ENCODE measurements around the gene FZR1. TPM values are rescaled to one million over a fixed set of nuclear protein-coding genes. Genes with fewer than 3 reads are reported as not detected.

The FZR1 gene
- total RNA-seq, 1 experiment from 2014 or later: 51.4 TPM

GRCh38 chr19:3497757-3498520 is 8.2 kb upstream of the FZR1 start:
- no peaks in the 10 kb centered on the region for H3K4me1 ChIP-seq (ENCODE audit: insufficient read depth, low read length)
- no peaks in the 10 kb centered on the region; a peak in 1 of 5 replicates for H3K9me3 Mint-ChIP-seq
- H4K8ac ChIP-seq (replicated peaks; ENCODE audit: insufficient read length, low read depth, low read length): no peak overlapping the region
- no peak overlapping the region for H3K4ac ChIP-seq (ENCODE audit: low read depth, low read length)
- peaks cover 10% of the 10 kb centered on the region for H3K79me2 ChIP-seq (ENCODE audit: insufficient read depth, low read length)
- H3K4me2 ChIP-seq (ENCODE audit: insufficient read depth, insufficient read length, low read length): no peak overlapping the region
- H3K18ac ChIP-seq (ENCODE audit: insufficient read length, low read depth, low read length): no peak overlapping the region
- H3K23me2 ChIP-seq (ENCODE audit: insufficient read length, low read depth, low read length, poor library complexity, severe bottlenecking): peaks cover 6% of the 10 kb centered on the region
- no peaks in the 10 kb centered on the region for H3K27me3 ChIP-seq (ENCODE audit: insufficient read depth, low read length)
- no peak overlapping the region for H2BK5ac ChIP-seq (ENCODE audit: insufficient read length, low read length)
- H2BK120ac ChIP-seq (ENCODE audit: low read depth, low read length, poor library complexity, severe bottlenecking): no peak overlapping the region
- H3T11ph ChIP-seq (ENCODE audit: low read length): no peak overlapping the region
- DNase-seq: no peak
- H3K56ac ChIP-seq (ENCODE audit: insufficient read length, low read depth, low read length): no peak overlapping the region
- H3K36me3 Mint-ChIP-seq (ENCODE audit: insufficient read depth in 1 of 3, low read depth in 3 of 3): peaks cover 17 to 43% (median 36%) of the 10 kb centered on the region in 3 experiments; a peak in 6 of 7 replicates
- no peak overlapping the region for H2BK15ac ChIP-seq (ENCODE audit: low read depth, low read length)
- no peaks in the 10 kb centered on the region for H4K20me1 ChIP-seq (ENCODE audit: control insufficient read depth, insufficient read depth, insufficient read length)
- H3K9ac ChIP-seq (ENCODE audit: extremely low read depth, insufficient read length, low read length): no peak overlapping the region
- H3K9me3 ChIP-seq (ENCODE audit: control insufficient read depth, low read depth, low read length): no peaks in the 10 kb centered on the region
- no peak overlapping the region for H3K23ac ChIP-seq (ENCODE audit: insufficient read length, low read depth, low read length)
- no CpG with 5 or more reads among the region's 5 CpGs for WGBS (ENCODE audit: extremely low coverage, insufficient read length, low lambda C conversion rate)
- no peak overlapping the region for H4K5ac ChIP-seq (ENCODE audit: insufficient read length, low read depth, low read length)
- H3K27ac ChIP-seq (ENCODE audit: insufficient read length, low read depth, low read length): no peak overlapping the region
- H4K91ac ChIP-seq (ENCODE audit: insufficient read length, low read depth, low read length): no peak overlapping the region
- no peak overlapping the region for H2AFZ ChIP-seq (ENCODE audit: low read length)
- H3K4me3 Mint-ChIP-seq: peak overlapping the region in 1 of 2 experiments; percentile 17; a peak in 1 of 5 replicates
- H3K27me3 Mint-ChIP-seq (ENCODE audit: low read depth): no peaks in the 10 kb centered on the region
- H3K79me1 ChIP-seq (ENCODE audit: insufficient read depth, low read depth, low read length, poor library complexity, severe bottlenecking): no peaks in the 10 kb centered on the region
- no peak overlapping the region for H2BK20ac ChIP-seq (ENCODE audit: low read depth, low read length, poor library complexity, severe bottlenecking)
- no peak overlapping the region for H2BK12ac ChIP-seq (ENCODE audit: insufficient read length, low read depth, low read length)
- no peak overlapping the region for H2AK5ac ChIP-seq (ENCODE audit: insufficient read length, low read length)
- H3K4me1 Mint-ChIP-seq: peaks cover 7 to 10% of the 10 kb centered on the region in 2 experiments
- H3K27ac Mint-ChIP-seq: no peak overlapping the region
- H3K14ac ChIP-seq (ENCODE audit: insufficient read depth, low read length): no peak overlapping the region
- TF ChIP-seq, protein P1, sequence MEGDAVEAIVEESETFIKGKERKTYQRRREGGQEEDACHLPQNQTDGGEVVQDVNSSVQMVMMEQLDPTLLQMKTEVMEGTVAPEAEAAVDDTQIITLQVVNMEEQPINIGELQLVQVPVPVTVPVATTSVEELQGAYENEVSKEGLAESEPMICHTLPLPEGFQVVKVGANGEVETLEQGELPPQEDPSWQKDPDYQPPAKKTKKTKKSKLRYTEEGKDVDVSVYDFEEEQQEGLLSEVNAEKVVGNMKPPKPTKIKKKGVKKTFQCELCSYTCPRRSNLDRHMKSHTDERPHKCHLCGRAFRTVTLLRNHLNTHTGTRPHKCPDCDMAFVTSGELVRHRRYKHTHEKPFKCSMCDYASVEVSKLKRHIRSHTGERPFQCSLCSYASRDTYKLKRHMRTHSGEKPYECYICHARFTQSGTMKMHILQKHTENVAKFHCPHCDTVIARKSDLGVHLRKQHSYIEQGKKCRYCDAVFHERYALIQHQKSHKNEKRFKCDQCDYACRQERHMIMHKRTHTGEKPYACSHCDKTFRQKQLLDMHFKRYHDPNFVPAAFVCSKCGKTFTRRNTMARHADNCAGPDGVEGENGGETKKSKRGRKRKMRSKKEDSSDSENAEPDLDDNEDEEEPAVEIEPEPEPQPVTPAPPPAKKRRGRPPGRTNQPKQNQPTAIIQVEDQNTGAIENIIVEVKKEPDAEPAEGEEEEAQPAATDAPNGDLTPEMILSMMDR (conservative IDR thresholded peaks at IDR 0.05): no peak

All from H9 (cell line).